ENCODE results near the gene CEP19.

Gene CEP19

DNA sequence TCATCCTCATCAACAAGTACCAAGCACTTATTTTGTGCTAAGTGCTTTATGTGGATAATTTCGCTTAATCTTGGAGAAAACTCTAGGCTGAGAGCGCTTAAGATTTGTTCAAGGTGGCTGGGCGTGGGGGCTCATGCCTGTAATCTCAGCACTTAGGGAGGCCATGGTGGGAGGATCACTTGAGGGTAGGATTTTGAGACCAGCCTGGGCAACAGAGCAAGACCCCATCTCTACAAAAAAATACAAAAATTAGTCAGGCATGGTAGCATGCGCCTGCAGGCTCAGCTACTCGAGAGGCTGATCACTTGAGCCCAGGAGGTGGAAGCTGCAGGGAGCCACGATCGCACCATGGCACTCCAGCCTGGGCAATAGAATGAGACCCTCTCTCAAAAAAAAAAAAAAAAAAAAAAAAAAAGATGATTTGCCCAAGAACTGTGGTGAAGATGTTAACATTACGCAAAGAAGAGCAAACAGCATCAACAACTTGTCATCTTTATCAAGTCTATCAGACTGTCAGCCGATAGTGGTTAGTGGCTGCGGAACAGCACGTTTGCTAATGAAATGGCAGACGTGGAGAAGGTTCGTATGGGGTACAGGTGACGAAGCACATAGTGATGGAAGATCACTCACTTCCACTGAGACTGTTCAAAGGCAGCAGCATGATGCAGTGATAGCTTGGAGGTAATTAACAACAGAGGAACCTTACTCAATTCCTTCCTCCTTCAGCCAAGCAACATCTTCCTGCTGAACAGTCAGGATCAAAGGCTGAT is 44.8 kb downstream of the CEP19 start:
- in situ Hi-C loops (cut with MboI; ENCODE audit: low sequenced_read_pairs): no loop called here

- in situ Hi-C loops (cut with MboI; ENCODE audit: low sequenced_read_pairs): no loop called here
Measured at GRCh38 chr3:196666001-196666867, 45.8 kb downstream of the CEP19 start.

GRCh38 chr3:196662711-196663571 is 49.1 kb downstream of the CEP19 start:
- in situ Hi-C loops (cut with MboI; ENCODE audit: low sequenced_read_pairs): no loop called here

- in situ Hi-C loops (cut with MboI; ENCODE audit: low sequenced_read_pairs): no loop called here
Measured at GRCh38 chr3:196662033-196662432, 50.0 kb downstream of the CEP19 start.

DNA sequence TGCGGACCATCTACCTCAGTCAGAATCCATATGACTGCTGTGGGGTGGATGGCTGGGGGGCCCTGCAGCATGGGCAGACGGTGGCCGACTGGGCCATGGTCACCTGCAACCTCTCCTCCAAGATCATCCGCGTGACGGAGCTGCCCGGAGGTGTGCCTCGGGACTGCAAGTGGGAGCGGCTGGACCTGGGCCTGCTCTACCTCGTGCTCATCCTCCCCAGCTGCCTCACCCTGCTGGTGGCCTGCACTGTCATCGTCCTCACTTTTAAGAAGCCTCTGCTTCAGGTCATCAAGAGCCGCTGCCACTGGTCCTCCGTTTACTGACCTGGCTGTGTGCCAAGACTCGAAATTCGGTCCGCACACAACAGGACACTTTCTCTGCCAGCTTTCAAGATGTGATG is 50.6 kb downstream of the CEP19 start:
- in situ Hi-C loops (cut with MboI; ENCODE audit: low sequenced_read_pairs): no loop called here

DNA sequence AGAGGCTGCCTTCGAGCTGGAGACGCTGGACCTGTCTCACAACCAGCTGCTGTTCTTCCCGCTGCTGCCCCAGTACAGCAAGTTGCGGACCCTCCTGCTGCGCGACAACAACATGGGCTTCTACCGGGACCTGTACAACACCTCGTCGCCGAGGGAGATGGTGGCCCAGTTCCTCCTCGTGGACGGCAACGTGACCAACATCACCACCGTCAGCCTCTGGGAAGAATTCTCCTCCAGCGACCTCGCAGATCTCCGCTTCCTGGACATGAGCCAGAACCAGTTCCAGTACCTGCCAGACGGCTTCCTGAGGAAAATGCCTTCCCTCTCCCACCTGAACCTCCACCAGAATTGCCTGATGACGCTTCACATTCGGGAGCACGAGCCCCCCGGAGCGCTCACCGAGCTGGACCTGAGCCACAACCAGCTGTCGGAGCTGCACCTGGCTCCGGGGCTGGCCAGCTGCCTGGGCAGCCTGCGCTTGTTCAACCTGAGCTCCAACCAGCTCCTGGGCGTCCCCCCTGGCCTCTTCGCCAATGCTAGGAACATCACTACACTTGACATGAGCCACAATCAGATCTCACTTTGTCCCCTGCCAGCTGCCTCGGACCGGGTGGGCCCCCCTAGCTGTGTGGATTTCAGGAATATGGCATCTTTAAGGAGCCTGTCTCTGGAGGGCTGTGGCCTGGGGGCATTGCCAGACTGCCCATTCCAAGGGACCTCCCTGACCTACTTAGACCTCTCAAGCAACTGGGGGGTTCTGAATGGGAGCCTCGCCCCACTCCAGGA is 51.5 kb downstream of the CEP19 start:
- in situ Hi-C loops (cut with MboI; ENCODE audit: low sequenced_read_pairs): no loop called here

DNA sequence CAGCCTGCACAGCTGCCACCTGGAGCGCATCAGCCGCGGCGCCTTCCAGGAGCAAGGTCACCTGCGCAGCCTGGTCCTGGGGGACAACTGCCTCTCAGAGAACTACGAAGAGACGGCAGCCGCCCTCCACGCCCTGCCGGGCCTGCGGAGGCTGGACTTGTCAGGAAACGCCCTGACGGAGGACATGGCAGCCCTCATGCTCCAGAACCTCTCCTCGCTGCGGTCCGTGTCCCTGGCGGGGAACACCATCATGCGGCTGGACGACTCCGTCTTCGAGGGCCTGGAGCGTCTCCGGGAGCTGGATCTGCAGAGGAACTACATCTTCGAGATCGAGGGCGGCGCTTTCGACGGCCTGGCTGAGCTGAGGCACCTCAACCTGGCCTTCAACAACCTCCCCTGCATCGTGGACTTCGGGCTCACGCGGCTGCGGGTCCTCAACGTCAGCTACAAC is 52.1 kb downstream of the CEP19 start:
- in situ Hi-C loops (cut with MboI; ENCODE audit: low sequenced_read_pairs): no loop called here
